Activated CD4-positive, alpha-beta T cell treated with anti-CD3 and anti-CD28 coated beads for 24 hours (primary cell): ENCODE data around the gene ZNF581.
A peak's percentile ranks its signal among the peaks of the same experiment; 100 is the strongest.

Experiments
- DNase-seq, 2 donors: peaks; one replicate each; pipeline ENCODE4 v3.0.0-alpha.2; 2020; ENCODE audit warnings: low read depth in 2 of 2

The ZNF581 gene

GRCh38 chr19:55666343-55667005, 23.0 kb downstream of the ZNF581 start:
- DNase-seq, result no peak

GRCh38 chr19:55667006-55667381, 23.5 kb downstream of the ZNF581 start:
- no peak for DNase-seq

GRCh38 chr19:55667511-55667910, 24.1 kb downstream of the ZNF581 start:
- DNase-seq, result no peak

- no peak for DNase-seq
These were observed 24.5 kb downstream of the ZNF581 start for GRCh38 chr19:55667958-55668357.

GRCh38 chr19:55668603-55669348, 25.3 kb downstream of the ZNF581 start:
- no peak for DNase-seq

GRCh38 chr19:55669418-55670279, 26.2 kb downstream of the ZNF581 start:
- DNase-seq, result no peak

GRCh38 chr19:55670280-55671053, 27.0 kb downstream of the ZNF581 start:
- no peak for DNase-seq

GRCh38 chr19:55671054-55671378, 27.6 kb downstream of the ZNF581 start:
- no peak for DNase-seq

GRCh38 chr19:55672418-55672817, 29.0 kb downstream of the ZNF581 start:
- no peak for DNase-seq

GRCh38 chr19:55673465-55673864, 30.0 kb downstream of the ZNF581 start:
- no peak for DNase-seq

- DNase-seq, result no peak
These were observed 30.4 kb downstream of the ZNF581 start for GRCh38 chr19:55673889-55674288.

GRCh38 chr19:55674459-55674840, 31.0 kb downstream of the ZNF581 start:
- no peak for DNase-seq

GRCh38 chr19:55674841-55675660, 31.6 kb downstream of the ZNF581 start, which contains the start of gene EPN1:
TSS of gene EPN1 (plus strand) at chr19:55675226. CDS start at chr19:55678628, 3,402 bp downstream.
- peak; percentile 94 to 95 for DNase-seq

- DNase-seq, result no peak
These were observed 32.4 kb downstream of the ZNF581 start for GRCh38 chr19:55675661-55676354.

- DNase-seq, result no peak
These were observed 32.9 kb downstream of the ZNF581 start for GRCh38 chr19:55676383-55676782.

GRCh38 chr19:55676889-55677505, 33.5 kb downstream of the ZNF581 start:
- DNase-seq, result no peak

GRCh38 chr19:55677572-55678028, 34.2 kb downstream of the ZNF581 start:
- DNase-seq, result no peak

GRCh38 chr19:55678121-55678671, 34.7 kb downstream of the ZNF581 start:
- DNase-seq, result no peak
